Measurements from ENCODE around the gene SDHC. TPM values are rescaled to one million over a fixed set of nuclear protein-coding genes. Genes with fewer than 3 reads are reported as not detected.

Gene SDHC
- total and polyA plus RNA-seq, 2 of the 8 experiments (the other 6 are each of a cell fraction or from before 2014, with no cell fraction given), result 224 to 305 TPM

GRCh38 chr1:161408429-161409052, 94.4 kb downstream of the SDHC start:
- Histone ChIP-seq H2BK12ac (ENCODE audit: low read depth, low read length) (no peak overlapping the region), H2BK20ac (ENCODE audit: low read length) (no peak overlapping the region), H3K23ac (ENCODE audit: insufficient read length) (no peak overlapping the region), H3K79me1 (ENCODE audit: low read depth, low read length) (no peaks in the 10 kb centered on the region), H4K20me1 (replicated peaks in 1 of 2; ENCODE audit: control insufficient read depth in 1 of 2, insufficient read depth in 2 of 2, low read length in 2 of 2) (no peaks in the 10 kb centered on the region), H3K36me3 (ENCODE audit: control insufficient read depth in 2 of 4, insufficient read depth in 4 of 4, low read length in 3 of 4) (no peaks in the 10 kb centered on the region), H3K79me2 (ENCODE audit: control insufficient read depth in 1 of 2, insufficient read depth in 2 of 2, low read length in 2 of 2) (no peaks in the 10 kb centered on the region), H3K27ac (ENCODE audit: low read depth, low read length) (no peak overlapping the region), H3K4me1 (replicated peaks in 1 of 4; ENCODE audit: control insufficient read depth in 3 of 4, insufficient read depth in 4 of 4, low read length in 3 of 4) (peaks cover 0 to 7% (median 0%) of the 10 kb centered on the region in 4 experiments; a peak in 1 of 7 replicates), H3K4me3 (ENCODE audit: extremely low read depth in 1 of 4, insufficient read depth in 2 of 4, low read depth in 3 of 4, low read length in 4 of 4) (no peak overlapping the region), H4K8ac (ENCODE audit: extremely low read depth, insufficient read depth, low read length) (no peak overlapping the region), H3K14ac (ENCODE audit: insufficient read length) (no peak overlapping the region), H4K91ac (replicated peaks; ENCODE audit: insufficient read length, low read length) (no peak overlapping the region), H3K18ac (ENCODE audit: extremely low read depth, low read length) (no peak overlapping the region), H2BK15ac (ENCODE audit: low read length) (no peak overlapping the region), H2AFZ (ENCODE audit: low read length) (no peak overlapping the region), H2BK5ac (ENCODE audit: low read depth, low read length) (no peak overlapping the region), H4K5ac (ENCODE audit: insufficient read length, low read depth, low read length) (no peak overlapping the region), H3K4ac (replicated peaks; ENCODE audit: insufficient read length, low read depth, low read length) (no peak overlapping the region), H3K27me3 (replicated peaks in 1 of 4; ENCODE audit: control insufficient read depth in 3 of 4, extremely low read depth in 1 of 4, insufficient read depth in 3 of 4, low read length in 3 of 4) (no peaks in the 10 kb centered on the region), H3K56ac (replicated peaks; ENCODE audit: insufficient read length, low read depth, low read length) (no peak overlapping the region), H2BK120ac (replicated peaks; ENCODE audit: low read depth, low read length) (no peak overlapping the region), H3K4me2 (ENCODE audit: insufficient read depth in 1 of 2, low read depth in 2 of 2, low read length in 2 of 2) (no peak overlapping the region; a peak in 1 of 4 replicates), H3K9ac (replicated peaks in 1 of 4; ENCODE audit: extremely low read depth in 1 of 4, low read depth in 3 of 4, low read length in 3 of 4) (no peak overlapping the region), H3K9me3 (ENCODE audit: insufficient read depth in 2 of 2, low read depth in 1 of 2, low read length in 1 of 2) (no peaks in the 10 kb centered on the region), H2AK5ac (ENCODE audit: low read depth, low read length) (no peak overlapping the region), H3K23me2 (ENCODE audit: low read depth, low read length) (no peaks in the 10 kb centered on the region)
- POLR2A ChIA-PET (ENCODE audit: partially characterized antibody), result interaction anchor here (1.3 kb wide), 1 partner anchor 42 kb away, joined by 3 read pairs; no protein-coding TSS in a partner anchor
- DNase-seq (ENCODE audit: low read depth in 1 of 2, low spot score in 2 of 2) (no peak), FAIRE-seq (no peak)
- WGBS, 2 experiments (ENCODE audit: extremely low coverage in 1 of 2, insufficient coverage in 1 of 2, insufficient read length in 1 of 2, insufficient replicate concordance in 2 of 2, low coverage in 1 of 2, low lambda C conversion rate in 2 of 2, missing lambda C conversion rate in 1 of 2), result 82% methylated on average over 3 of the region's 3 CpGs; no CpG with 5 or more reads in 1 of the 2 experiments
- CTCF ChIA-PET (ENCODE audit: partially characterized antibody), result interaction anchor here (0.6 to 0.7 kb wide), 2 partner anchors 10 to 31 kb away, joined by 3 read pairs; no protein-coding TSS in a partner anchor
- no peak for TF ChIP-seq FOSL1 (IDR thresholded peaks at IDR 0.05; ENCODE audit: insufficient read depth, low read depth, low read length)
- TF ChIP-seq KDM5A (IDR thresholded peaks at IDR 0.05; ENCODE audit: low read length), result no peak
- no peak for TF ChIP-seq POLR2A (IDR thresholded peaks at IDR 0.05; ENCODE audit: control extremely low read depth in 1 of 2, low read depth in 2 of 2, low read length in 2 of 2)
- TF ChIP-seq ASH2L (IDR thresholded peaks at IDR 0.05; ENCODE audit: low read length), result no peak
- no peak for TF ChIP-seq CREB1 (IDR thresholded peaks at IDR 0.05)
- no peak for TF ChIP-seq EP300 (IDR thresholded peaks at IDR 0.05; ENCODE audit: borderline replicate concordance in 1 of 2, low read depth in 2 of 2, low read length in 2 of 2)
- no peak for TF ChIP-seq SIN3A (conservative IDR thresholded peaks at IDR 0.05 in 1 of 2, IDR thresholded peaks at IDR 0.05 in 1 of 2; ENCODE audit: low read depth in 1 of 2, low read length in 2 of 2)
- no peak for TF ChIP-seq NRF1 (IDR thresholded peaks at IDR 0.05; ENCODE audit: low read depth, low read length)
- TF ChIP-seq KDM1A (IDR thresholded peaks at IDR 0.05; ENCODE audit: borderline replicate concordance, low read length), result no peak
- TF ChIP-seq MAFK (IDR thresholded peaks at IDR 0.05; ENCODE audit: low read depth, low read length), result no peak
- TF ChIP-seq USF2 (IDR thresholded peaks at IDR 0.05; ENCODE audit: low read length), result no peak
- TF ChIP-seq RAD21 (IDR thresholded peaks at IDR 0.05 in 1 of 2, conservative IDR thresholded peaks at IDR 0.05 in 1 of 2; ENCODE audit: low read depth in 2 of 2, low read length in 2 of 2), result no peak

All from H1 (cell line).